Testis (tissue), 3 donors: ENCODE results near the gene TMEM63B. TPM values are rescaled to one million over a fixed set of nuclear protein-coding genes. Genes with fewer than 3 reads are reported as not detected.

Experiments used
- DNase-seq: peaks from one replicate; pipeline ENCODE4 v3.0.0-alpha.2; 2019
- H3K27ac ChIP-seq, 2 donors: fragments of 200-600 bp; sonication (generic); one replicate each; pipeline ENCODE4 v1.5.1; 2019
- H3K27me3 ChIP-seq: fragments of 200-600 bp; sonication (generic); one replicate; pipeline ENCODE4 v1.5.1; 2019
- H3K36me3 ChIP-seq: fragments of 200-600 bp; sonication (generic); one replicate; pipeline ENCODE4 v1.5.1; 2017; ENCODE audit warnings: low read depth; ENCODE audit errors: missing control alignments
- H3K4me1 ChIP-seq: fragments of 200-600 bp; sonication (generic); one replicate; pipeline ENCODE4 v1.5.1; 2019
- H3K4me3 ChIP-seq, 2 donors: fragments of 200-600 bp; sonication (generic); one replicate each; pipeline ENCODE4 v1.5.1; 2017 to 2019
- H3K9me3 ChIP-seq: fragments of 200-600 bp; sonication (generic); one replicate; pipeline ENCODE4 v1.5.1; 2017
- CTCF ChIP-seq, 3 experiments: fragments of 450-650 bp in 2 of 3; fragments of 200-600 bp in 1 of 3; sonication (generic) in 1 of 3; IDR thresholded peaks; one replicate each; pipeline ENCODE4 v1.5.1; 2016 to 2019; ENCODE audit warnings: antibody characterized with exemption in 3 of 3, mild to moderate bottlenecking in 2 of 3, moderate library complexity in 1 of 3
- POLR2A ChIP-seq: fragments of 450-650 bp; IDR thresholded peaks from one replicate; pipeline ENCODE4 v1.6.1; 2017; ENCODE audit warnings: antibody characterized with exemption, mild to moderate bottlenecking, moderate library complexity
- WGBS, 2 donors: methylation state at CpG; one replicate each; pipeline ENCODE4 v1.1.5; 2018; 5-methylcytosine and 5-hydroxymethylcytosine counted together
- intact Hi-C: fragments of 100-400 bp; cut with DNase I; formaldehyde crosslinking; loops from one replicate; pipeline ENCODE4 v1.15.1; 2023; ENCODE audit warnings: low total_unique reads
- polyA plus RNA-seq: library from polyadenylated mRNA; stranded (reverse); fragments of 350-450 nt; fragmentation: Illumina TruSeq; extraction: RNeasy Lipid Tissue Mini Kit (QIAGEN cat#74804); gene quantifications from one replicate; pipeline ENCODE4 v1.2.3, GENCODE V29; 2014; ENCODE audit warnings: low read depth, low replicate concordance; ENCODE audit not compliant: insufficient read depth
- total RNA-seq, 2 donors: library from RNA; depleted of rRNA; stranded (reverse); fragments of >200 nt; gene quantifications; one replicate each; pipeline ENCODE4 v1.2.3, GENCODE V29; 2016

The TMEM63B gene
- total and polyA plus RNA-seq, 3 donors from 2014 or later, result 79.0 to 170 (median 139) TPM

- H3K9me3 ChIP-seq, result no peaks in the 10 kb centered on the region
- no peaks in the 10 kb centered on the region for H3K36me3 ChIP-seq
- no peak overlapping the region for H3K4me3 ChIP-seq
- no peak for DNase-seq
- no peaks in the 10 kb centered on the region for H3K27me3 ChIP-seq
- TF ChIP-seq POLR2A (no peak), CTCF (IDR thresholded peaks at IDR 0.05) (no peak)
- peaks cover 26% of the 10 kb centered on the region for H3K4me1 ChIP-seq
- no peak overlapping the region for H3K27ac ChIP-seq
- intact Hi-C loops, result no loop called here
- 66 to 81% methylated on average over 6 of the region's 6 CpGs for WGBS, 2 donors
Measured at GRCh38 chr6:44110005-44110676, 17.2 kb upstream of the TMEM63B start.

GRCh38 chr6:44110966-44111365 is 16.4 kb upstream of the TMEM63B start:
- Histone ChIP-seq H3K27ac (no peak overlapping the region), H3K4me3 (no peak overlapping the region), H3K36me3 (no peaks in the 10 kb centered on the region), H3K4me1 (peaks cover 22% of the 10 kb centered on the region), H3K27me3 (no peaks in the 10 kb centered on the region), H3K9me3 (no peaks in the 10 kb centered on the region)
- WGBS, 2 donors, result 96 to 98% methylated on average over 3 of the region's 3 CpGs
- TF ChIP-seq POLR2A (no peak), CTCF (IDR thresholded peaks at IDR 0.05) (no peak)
- intact Hi-C loops, result no loop called here
- DNase-seq, result no peak

- TF ChIP-seq POLR2A (no peak), CTCF (IDR thresholded peaks at IDR 0.05) (no peak)
- DNase-seq, result no peak
- intact Hi-C loops, result no loop called here
- Histone ChIP-seq H3K27ac (no peak overlapping the region), H3K27me3 (no peaks in the 10 kb centered on the region), H3K4me1 (peaks cover 21% of the 10 kb centered on the region), H3K4me3 (no peak overlapping the region), H3K36me3 (no peaks in the 10 kb centered on the region), H3K9me3 (no peaks in the 10 kb centered on the region)
- 87 to 89% methylated on average over 6 of the region's 6 CpGs for WGBS, 2 donors
Measured at GRCh38 chr6:44111434-44112417, 15.6 kb upstream of the TMEM63B start.

GRCh38 chr6:44113414-44113813 is 13.9 kb upstream of the TMEM63B start:
- intact Hi-C loops, result no loop called here

More at GRCh38 chr6:44113414-44113813, 13.9 kb upstream of the TMEM63B start:
- no peaks in the 10 kb centered on the region for H3K9me3 ChIP-seq
- peak overlapping the region in 1 of 2 donors; percentile 15 for H3K27ac ChIP-seq
- no peaks in the 10 kb centered on the region for H3K36me3 ChIP-seq
- WGBS, 2 donors, result 59 to 67% methylated on average over 3 of the region's 3 CpGs
- TF ChIP-seq POLR2A (no peak), CTCF (IDR thresholded peaks at IDR 0.05) (peak in 2 of 3 experiments; percentile 5 to 30)
- no peak overlapping the region for H3K4me3 ChIP-seq
- H3K4me1 ChIP-seq, result peaks cover 24% of the 10 kb centered on the region
- DNase-seq, result no peak
- H3K27me3 ChIP-seq, result no peaks in the 10 kb centered on the region
